Endodermal cell (in vitro differentiated cells): Measurements from ENCODE around the gene ITCH. TPM values are rescaled to one million over a fixed set of nuclear protein-coding genes. Genes with fewer than 3 reads are reported as not detected.

ENCODE experiments used
- DNase-seq: peaks from one replicate; pipeline ENCODE4 v3.0.0-alpha.2; 2017
- H3K27ac ChIP-seq: 2 replicates; pipeline ENCODE4 v1.5.1; 2013; ENCODE audit warnings: mild to moderate bottlenecking, low read depth, low read length, moderate library complexity
- H3K27me3 ChIP-seq: 2 replicates; pipeline ENCODE4 v1.6.1; 2013; ENCODE audit warnings: mild to moderate bottlenecking, low read length, moderate library complexity; ENCODE audit not compliant: insufficient read depth, control insufficient read depth, poor library complexity, severe bottlenecking
- H3K36me3 ChIP-seq: 2 replicates; pipeline ENCODE4 v1.7.0; 2013; ENCODE audit warnings: mild to moderate bottlenecking, low read length, moderate library complexity; ENCODE audit not compliant: control insufficient read depth, insufficient read depth
- H3K4me1 ChIP-seq: one replicate; pipeline ENCODE4 v1.7.0; 2013; ENCODE audit warnings: low read length; ENCODE audit not compliant: control insufficient read depth, insufficient read depth
- H3K4me3 ChIP-seq: 2 replicates; pipeline ENCODE4 v1.5.1; 2013; ENCODE audit warnings: mild to moderate bottlenecking, low read length, moderate library complexity
- H3K9ac ChIP-seq: 2 replicates; pipeline ENCODE4 v1.6.1; 2013; ENCODE audit warnings: mild to moderate bottlenecking, low read length, moderate library complexity; ENCODE audit not compliant: poor library complexity, severe bottlenecking; ENCODE audit errors: extremely low read depth
- H3K9me3 ChIP-seq: 2 replicates; pipeline ENCODE4 v1.6.1; 2013; ENCODE audit warnings: mild to moderate bottlenecking, low read length, moderate library complexity; ENCODE audit not compliant: control insufficient read depth
- H3K27ac Mint-ChIP-seq: 2 replicates; pipeline ENCODE4 v1.8.0; 2020; ENCODE audit warnings: mixed read lengths
- H3K27me3 Mint-ChIP-seq: 2 replicates; pipeline ENCODE4 v1.8.0; 2021; ENCODE audit warnings: mild to moderate bottlenecking, mixed read lengths; ENCODE audit not compliant: insufficient read depth
- H3K36me3 Mint-ChIP-seq: 2 replicates; pipeline ENCODE4 v1.8.0; 2020; ENCODE audit warnings: low read depth, mixed read lengths
- H3K4me1 Mint-ChIP-seq: 2 replicates; pipeline ENCODE4 v1.8.0; 2020; ENCODE audit warnings: mixed read lengths
- H3K4me3 Mint-ChIP-seq: 2 replicates; pipeline ENCODE4 v1.8.0; 2020; ENCODE audit warnings: mild to moderate bottlenecking, moderate library complexity, mixed read lengths
- H3K9me3 Mint-ChIP-seq: 2 replicates; pipeline ENCODE4 v1.8.0; 2020; ENCODE audit warnings: mild to moderate bottlenecking, mixed read lengths
- CTCF ChIP-seq: fragments of 200-600 bp; sonication (generic); conservative IDR thresholded peaks from 2 replicates; pipeline ENCODE4 v1.5.0; 2021; ENCODE audit warnings: antibody characterized with exemption, mild to moderate bottlenecking
- WGBS, 2 experiments: methylation state at CpG; one replicate each; pipeline versions ENCODE4 v1.1.5 to v1.1.7; 2013; ENCODE audit warnings: missing lambda C conversion rate in 2 of 2, mixed read lengths in 1 of 2; ENCODE audit not compliant: insufficient coverage in 1 of 2, insufficient read length in 1 of 2; 5-methylcytosine and 5-hydroxymethylcytosine counted together
- total RNA-seq, 2 donors: library from RNA; stranded (reverse); fragmentation: NEBNext Ultra II Directional in 1 of 2; extraction: Animal tissue kit (Norgen Biotek cat#: 25700) in 1 of 2; gene quantifications; 2 replicates in 1 of 2; 3 replicates in 1 of 2; pipeline ENCODE4 v1.2.1, GENCODE V29; 2021

Gene ITCH
- total RNA-seq, 2 donors from 2014 or later: 65.1 to 84.4 TPM

- Mint-ChIP-seq H3K27ac (peak overlapping the region; percentile 35), H3K36me3 (peaks cover 5% of the 10 kb centered on the region), H3K9me3 (no peaks in the 10 kb centered on the region), H3K4me3 (no peak overlapping the region), H3K27me3 (no peaks in the 10 kb centered on the region), H3K4me1 (peaks cover 27% of the 10 kb centered on the region)
- H3K36me3 ChIP-seq: peaks cover 2% of the 10 kb centered on the region
- 91 to 93% methylated on average over 3 to 11 of the region's 11 CpGs for WGBS, 2 experiments
- no peak overlapping the region for H3K4me3 ChIP-seq
- no peaks in the 10 kb centered on the region for H3K27me3 ChIP-seq
- no peak for TF ChIP-seq CTCF
- DNase-seq: no peak
- no peaks in the 10 kb centered on the region for H3K4me1 ChIP-seq
- H3K9me3 ChIP-seq: no peaks in the 10 kb centered on the region
- H3K27ac ChIP-seq: no peak overlapping the region
- no peak overlapping the region for H3K9ac ChIP-seq
These were observed 183.7 kb downstream of the ITCH start for GRCh38 chr20:34546751-34547181.

GRCh38 chr20:34547844-34548613 lies 185.0 kb downstream of the ITCH start:
- H3K4me1 ChIP-seq: no peaks in the 10 kb centered on the region

GRCh38 chr20:34549291-34549928 lies 186.3 kb downstream of the ITCH start:
- H3K27ac Mint-ChIP-seq: peak overlapping the region; percentile 80
- no peaks in the 10 kb centered on the region for H3K9me3 Mint-ChIP-seq
- peaks cover 22% of the 10 kb centered on the region for H3K4me1 Mint-ChIP-seq
- 72 to 80% methylated on average over 20 of the region's 20 CpGs for WGBS, 2 experiments
- no peaks in the 10 kb centered on the region for H3K36me3 ChIP-seq
- no peaks in the 10 kb centered on the region for H3K27me3 ChIP-seq
- H3K4me3 Mint-ChIP-seq: no peak overlapping the region
- no peak overlapping the region for H3K9ac ChIP-seq
- no peaks in the 10 kb centered on the region for H3K9me3 ChIP-seq
- H3K4me1 ChIP-seq: no peaks in the 10 kb centered on the region
- H3K36me3 Mint-ChIP-seq: no peaks in the 10 kb centered on the region
- no peak overlapping the region for H3K27ac ChIP-seq
- H3K4me3 ChIP-seq: no peak overlapping the region
- peak; percentile 92 for DNase-seq
- TF ChIP-seq CTCF: no peak
- H3K27me3 Mint-ChIP-seq: peaks cover 3% of the 10 kb centered on the region

More at GRCh38 chr20:34547844-34548613, 185.0 kb downstream of the ITCH start:
- Mint-ChIP-seq H3K36me3 (no peaks in the 10 kb centered on the region), H3K4me1 (peaks cover 27% of the 10 kb centered on the region), H3K4me3 (no peak overlapping the region), H3K27ac (no peak overlapping the region), H3K27me3 (peaks cover 3% of the 10 kb centered on the region), H3K9me3 (no peaks in the 10 kb centered on the region)
- DNase-seq: no peak
- H3K27ac ChIP-seq: no peak overlapping the region
- no peaks in the 10 kb centered on the region for H3K36me3 ChIP-seq
- H3K27me3 ChIP-seq: no peaks in the 10 kb centered on the region
- WGBS, 2 experiments: 92 to 95% methylated on average over 9 to 22 of the region's 22 CpGs
- no peak for TF ChIP-seq CTCF
- no peak overlapping the region for H3K9ac ChIP-seq
- H3K9me3 ChIP-seq: no peaks in the 10 kb centered on the region
- H3K4me3 ChIP-seq: no peak overlapping the region
